ENCODE results near the gene OXCT2. TPM values are rescaled to one million over a fixed set of nuclear protein-coding genes. Genes with fewer than 3 reads are reported as not detected.

The OXCT2 gene
- polyA plus RNA-seq, 1 donor (not counting 4 experiments of a cell fraction or from before 2014, with no cell fraction given), result not detected

DNA sequence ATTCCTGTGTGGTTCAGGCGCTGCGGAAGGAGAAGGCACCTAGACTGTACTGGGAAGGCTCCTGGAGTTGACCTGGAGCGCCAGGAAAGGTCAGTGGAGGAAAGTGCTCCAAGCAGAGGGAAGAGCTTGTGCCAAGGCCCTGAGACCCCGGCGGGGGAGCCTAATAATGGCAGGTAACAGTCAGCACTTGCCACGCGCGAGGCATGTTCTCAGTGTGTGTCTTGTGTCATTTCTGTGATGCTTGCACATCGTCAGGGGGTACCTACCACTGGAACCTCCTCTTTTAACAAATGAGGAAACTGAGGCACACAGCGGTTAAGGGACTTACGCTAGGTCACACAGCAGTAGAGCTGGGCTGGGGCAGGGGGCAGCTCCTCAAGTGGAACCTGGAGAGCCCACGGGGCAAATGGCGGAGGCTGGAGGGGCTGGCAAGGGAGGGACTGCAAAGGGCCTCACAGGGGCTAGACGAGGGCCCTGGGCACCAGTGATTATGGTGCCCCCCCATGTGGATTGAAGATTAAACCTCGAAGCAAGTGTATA lies 18.5 kb upstream of the OXCT2 start:
- TF ChIP-seq, protein P1, sequence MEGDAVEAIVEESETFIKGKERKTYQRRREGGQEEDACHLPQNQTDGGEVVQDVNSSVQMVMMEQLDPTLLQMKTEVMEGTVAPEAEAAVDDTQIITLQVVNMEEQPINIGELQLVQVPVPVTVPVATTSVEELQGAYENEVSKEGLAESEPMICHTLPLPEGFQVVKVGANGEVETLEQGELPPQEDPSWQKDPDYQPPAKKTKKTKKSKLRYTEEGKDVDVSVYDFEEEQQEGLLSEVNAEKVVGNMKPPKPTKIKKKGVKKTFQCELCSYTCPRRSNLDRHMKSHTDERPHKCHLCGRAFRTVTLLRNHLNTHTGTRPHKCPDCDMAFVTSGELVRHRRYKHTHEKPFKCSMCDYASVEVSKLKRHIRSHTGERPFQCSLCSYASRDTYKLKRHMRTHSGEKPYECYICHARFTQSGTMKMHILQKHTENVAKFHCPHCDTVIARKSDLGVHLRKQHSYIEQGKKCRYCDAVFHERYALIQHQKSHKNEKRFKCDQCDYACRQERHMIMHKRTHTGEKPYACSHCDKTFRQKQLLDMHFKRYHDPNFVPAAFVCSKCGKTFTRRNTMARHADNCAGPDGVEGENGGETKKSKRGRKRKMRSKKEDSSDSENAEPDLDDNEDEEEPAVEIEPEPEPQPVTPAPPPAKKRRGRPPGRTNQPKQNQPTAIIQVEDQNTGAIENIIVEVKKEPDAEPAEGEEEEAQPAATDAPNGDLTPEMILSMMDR (optimal IDR thresholded peaks at IDR 0.05 in 1 of 3, IDR thresholded peaks at IDR 0.05 in 1 of 3, conservative IDR thresholded peaks at IDR 0.05 in 1 of 3; ENCODE audit: extremely low read depth in 1 of 3, insufficient read depth in 2 of 3, low read length in 3 of 3), result no peak
- TF ChIP-seq EZH2 (IDR thresholded peaks at IDR 0.05; ENCODE audit: low read length), result no peak
- peaks cover 22% of the 10 kb centered on the region for H3K27me3 ChIP-seq (ENCODE audit: control insufficient read depth, extremely low read depth, insufficient read depth, low read length)
- H2AFZ ChIP-seq (ENCODE audit: control insufficient read depth, low read length), result no peak overlapping the region
- no peaks in the 10 kb centered on the region for H3K9me3 ChIP-seq (ENCODE audit: control insufficient read depth, low read depth, low read length)
- peak overlapping the region in 1 of 3 experiments; percentile 14 for H3K4me3 ChIP-seq (ENCODE audit: control insufficient read depth in 2 of 3, extremely low read depth in 1 of 3, insufficient read depth in 2 of 3, low read depth in 1 of 3, low read length in 3 of 3)
- peak overlapping the region; percentile 56 for H3K4me2 ChIP-seq (ENCODE audit: control insufficient read depth, extremely low read depth, insufficient read depth, low read depth, low read length)
- no peaks in the 10 kb centered on the region for H3K4me1 ChIP-seq (ENCODE audit: control insufficient read depth, extremely low read depth, insufficient read depth, low read length)
- DNase-seq (ENCODE audit: low read depth, low spot score) (no peak), FAIRE-seq (no peak)
- no peaks in the 10 kb centered on the region for H3K79me2 ChIP-seq (ENCODE audit: control insufficient read depth, insufficient read depth, low read length)
- no peak overlapping the region for H3K27ac ChIP-seq (ENCODE audit: control insufficient read depth, insufficient read depth, low read length)
- H4K20me1 ChIP-seq (ENCODE audit: control insufficient read depth, extremely low read depth, insufficient read depth, low read length), result no peaks in the 10 kb centered on the region
- H3K9ac ChIP-seq (ENCODE audit: control insufficient read depth, extremely low read depth, insufficient read depth, low read length), result no peak overlapping the region
- no peaks in the 10 kb centered on the region for H3K36me3 ChIP-seq (ENCODE audit: control insufficient read depth in 2 of 2, extremely low read depth in 1 of 2, insufficient read depth in 2 of 2, low read length in 2 of 2)
- dilution Hi-C loops (cut with MboI; ENCODE audit: extremely low pct_ligation_motif_present, low sequenced_read_pairs), result no loop called here
- no peaks in the 10 kb centered on the region for H3K9me1 ChIP-seq (ENCODE audit: control insufficient read depth, extremely low read depth, insufficient read depth, low read length)

DNA sequence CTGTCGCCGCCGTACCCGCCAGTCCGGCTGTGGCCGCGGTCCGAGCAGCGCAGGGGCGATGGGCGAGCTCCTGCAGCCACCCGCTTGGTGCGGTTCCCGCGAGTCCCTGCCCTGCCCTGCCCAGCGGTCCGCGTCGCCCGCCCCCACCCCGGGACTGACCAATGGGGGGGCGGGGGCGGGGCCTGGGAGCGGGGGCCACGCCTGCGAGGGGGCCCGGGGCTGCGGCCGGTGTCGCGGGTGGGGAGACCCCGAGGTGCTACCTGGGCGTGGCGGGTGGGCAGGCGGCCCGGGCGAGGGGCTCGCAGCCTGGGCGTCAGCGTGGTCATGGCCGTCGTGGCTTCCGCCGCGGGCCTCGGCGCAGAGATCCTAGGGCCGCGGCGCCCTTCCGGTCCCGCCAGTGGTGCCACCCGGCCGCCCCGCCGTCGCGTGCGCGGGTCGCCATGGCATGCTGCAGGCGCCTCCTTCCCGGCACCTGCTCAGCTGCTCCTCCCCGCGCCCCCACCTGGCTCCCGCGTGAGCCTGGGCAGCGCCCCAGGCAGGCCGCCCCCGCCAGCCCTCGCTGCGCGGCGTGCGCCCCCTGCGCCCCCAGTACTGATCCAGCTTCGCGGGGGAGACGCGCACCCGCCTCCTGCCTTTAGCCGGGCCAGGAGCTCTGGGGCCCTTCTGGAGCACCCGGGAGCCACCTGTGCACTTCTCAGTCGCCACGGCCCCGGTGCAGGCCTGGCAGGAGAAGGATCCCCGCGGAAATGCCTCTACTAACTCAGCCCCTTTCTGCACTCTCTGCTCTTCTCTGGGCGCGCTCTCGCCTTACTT lies 17.8 kb upstream of the OXCT2 start, which contains the start of gene BMP8B:
TSS of gene BMP8B (minus strand) at position 108 of the 813 bp plus-strand sequence. CDS start 380 bp downstream, outside the sequence.
- peak within 1 kb of the TSS; percentile 56 for H3K4me2 ChIP-seq (ENCODE audit: control insufficient read depth, extremely low read depth, insufficient read depth, low read depth, low read length)
- no peaks in the 10 kb centered on the region for H3K79me2 ChIP-seq (ENCODE audit: control insufficient read depth, insufficient read depth, low read length)
- FAIRE-seq (peak; percentile 63), DNase-seq (ENCODE audit: low read depth, low spot score) (no peak)
- no peak within 1 kb of the TSS for H3K9ac ChIP-seq (ENCODE audit: control insufficient read depth, extremely low read depth, insufficient read depth, low read length)
- dilution Hi-C loops (cut with MboI; ENCODE audit: extremely low pct_ligation_motif_present, low sequenced_read_pairs), result no loop called here
- peak within 1 kb of the TSS; percentile 37 for H2AFZ ChIP-seq (ENCODE audit: control insufficient read depth, low read length)
- H3K36me3 ChIP-seq (ENCODE audit: control insufficient read depth in 2 of 2, extremely low read depth in 1 of 2, insufficient read depth in 2 of 2, low read length in 2 of 2), result no peaks in the 10 kb centered on the region
- TF ChIP-seq, protein P1 (optimal IDR thresholded peaks at IDR 0.05 in 1 of 3, IDR thresholded peaks at IDR 0.05 in 1 of 3, conservative IDR thresholded peaks at IDR 0.05 in 1 of 3; ENCODE audit: extremely low read depth in 1 of 3, insufficient read depth in 2 of 3, low read length in 3 of 3), result no peak
- TF ChIP-seq EZH2 (IDR thresholded peaks at IDR 0.05; ENCODE audit: low read length), result peak; percentile 64
- H3K27me3 ChIP-seq (ENCODE audit: control insufficient read depth, extremely low read depth, insufficient read depth, low read length), result peaks cover 22% of the 10 kb centered on the region
- no peaks in the 10 kb centered on the region for H3K9me1 ChIP-seq (ENCODE audit: control insufficient read depth, extremely low read depth, insufficient read depth, low read length)
- no peak within 1 kb of the TSS for H3K27ac ChIP-seq (ENCODE audit: control insufficient read depth, insufficient read depth, low read length)
- H3K4me1 ChIP-seq (ENCODE audit: control insufficient read depth, extremely low read depth, insufficient read depth, low read length), result no peaks in the 10 kb centered on the region
- H3K4me3 ChIP-seq (ENCODE audit: control insufficient read depth in 2 of 3, extremely low read depth in 1 of 3, insufficient read depth in 2 of 3, low read depth in 1 of 3, low read length in 3 of 3), result peak within 1 kb of the TSS; percentile 14 to 29 (median 20)
- H4K20me1 ChIP-seq (ENCODE audit: control insufficient read depth, extremely low read depth, insufficient read depth, low read length), result no peaks in the 10 kb centered on the region
- H3K9me3 ChIP-seq (ENCODE audit: control insufficient read depth, low read depth, low read length), result no peaks in the 10 kb centered on the region

Data from keratinocyte (primary cell).